GM21526 (cell line): ENCODE results near the gene DHCR24.

ENCODE experiments used
- ATAC-seq: cut with Tn5 transposase; IDR thresholded peaks from one replicate; pipeline ENCODE4 v1.9.1; 2021; ENCODE audit warnings: moderate library complexity; ENCODE audit not compliant: unreplicated experiment, low FRiP score

DHCR24 gene

GRCh38 chr1:54866801-54867716 lies 19.9 kb downstream of the DHCR24 start:
- ATAC-seq: no peak

GRCh38 chr1:54865238-54866073 lies 21.5 kb downstream of the DHCR24 start:
- no peak for ATAC-seq

- ATAC-seq: no peak
Observed at GRCh38 chr1:54864460-54865208, 22.4 kb downstream of the DHCR24 start.

GRCh38 chr1:54863267-54863665 lies 23.7 kb downstream of the DHCR24 start:
- no peak for ATAC-seq

GRCh38 chr1:54861070-54861761 lies 25.8 kb downstream of the DHCR24 start:
- no peak for ATAC-seq

- no peak for ATAC-seq
Observed at GRCh38 chr1:54859700-54860391, 27.1 kb downstream of the DHCR24 start.

GRCh38 chr1:54857746-54858561 lies 29.0 kb downstream of the DHCR24 start:
- no peak for ATAC-seq

GRCh38 chr1:54857141-54857540 lies 29.9 kb downstream of the DHCR24 start:
- no peak for ATAC-seq

- no peak for ATAC-seq
Observed at GRCh38 chr1:54854381-54855020, 32.5 kb downstream of the DHCR24 start.

GRCh38 chr1:54853793-54854370 lies 33.1 kb downstream of the DHCR24 start:
- ATAC-seq: no peak

- no peak for ATAC-seq
Observed at GRCh38 chr1:54853096-54853792, 33.8 kb downstream of the DHCR24 start.

GRCh38 chr1:54851936-54852524 lies 35.0 kb downstream of the DHCR24 start:
- ATAC-seq: no peak

GRCh38 chr1:54851406-54851805 lies 35.6 kb downstream of the DHCR24 start:
- ATAC-seq: no peak

GRCh38 chr1:54850737-54851136 lies 36.3 kb downstream of the DHCR24 start:
- no peak for ATAC-seq

GRCh38 chr1:54850069-54850730 lies 36.8 kb downstream of the DHCR24 start:
- ATAC-seq: no peak
